ENCODE data around the gene SORCS2. TPM values are rescaled to one million over a fixed set of nuclear protein-coding genes. Genes with fewer than 3 reads are reported as not detected.

Gene SORCS2
- total and polyA plus RNA-seq, 3 donors from 2014 or later: 2.7 to 4.6 (median 2.9) TPM

DNA sequence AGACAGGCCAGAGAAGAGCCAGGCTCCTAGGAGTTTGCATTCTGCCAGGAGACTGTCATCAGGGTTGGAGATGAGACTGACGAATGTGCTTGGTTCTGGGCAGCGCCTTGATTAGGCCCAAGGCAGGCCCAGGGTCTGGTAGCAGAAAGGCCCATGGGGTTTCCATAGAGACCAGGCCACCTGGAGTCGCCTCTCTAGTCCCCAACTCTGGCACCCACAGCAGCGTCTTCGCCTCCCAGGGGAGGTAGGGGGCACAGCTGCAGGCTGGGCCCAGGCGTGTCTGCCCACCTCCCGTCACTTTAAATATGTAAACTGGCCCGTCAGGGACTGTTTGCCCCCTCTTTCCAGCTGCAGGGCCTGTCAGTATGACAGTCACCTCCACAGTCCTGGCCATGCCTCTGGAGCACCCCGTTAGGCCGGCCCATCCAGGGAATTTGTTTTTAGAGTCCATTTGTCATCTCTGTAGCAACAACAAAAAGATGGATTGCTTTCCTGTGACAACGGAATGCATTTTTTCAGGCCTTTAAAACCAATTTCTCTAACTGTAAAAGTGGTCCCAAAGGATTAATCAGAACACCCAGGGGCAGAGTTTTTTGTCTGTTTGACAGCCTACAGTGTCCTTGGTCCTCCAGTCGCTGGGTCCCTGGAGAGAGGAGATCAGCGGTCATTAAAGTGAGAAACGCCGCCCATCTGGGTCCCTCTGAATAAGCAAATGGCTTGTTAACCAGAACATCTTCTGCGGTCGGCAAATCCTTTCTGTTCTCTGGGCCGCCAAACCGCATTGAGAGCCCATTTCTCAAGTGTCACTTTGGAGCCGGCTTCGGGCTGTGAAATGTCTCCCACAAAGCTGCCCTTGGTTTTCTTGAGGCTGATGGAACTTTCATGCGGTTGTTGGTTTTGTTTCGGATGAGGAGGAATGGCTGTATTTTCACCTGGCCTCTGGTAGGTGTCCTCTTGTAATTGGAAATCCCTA lies 395.4 kb downstream of the SORCS2 start:
- WGBS, 2 donors: 75 to 80% methylated on average over 21 to 23 of the region's 23 CpGs
- no peak overlapping the region for H3K27ac ChIP-seq
- H3K4me3 ChIP-seq: no peak overlapping the region
- no peak for TF ChIP-seq POLR2A (IDR thresholded peaks at IDR 0.05)
- TF ChIP-seq, protein P1, sequence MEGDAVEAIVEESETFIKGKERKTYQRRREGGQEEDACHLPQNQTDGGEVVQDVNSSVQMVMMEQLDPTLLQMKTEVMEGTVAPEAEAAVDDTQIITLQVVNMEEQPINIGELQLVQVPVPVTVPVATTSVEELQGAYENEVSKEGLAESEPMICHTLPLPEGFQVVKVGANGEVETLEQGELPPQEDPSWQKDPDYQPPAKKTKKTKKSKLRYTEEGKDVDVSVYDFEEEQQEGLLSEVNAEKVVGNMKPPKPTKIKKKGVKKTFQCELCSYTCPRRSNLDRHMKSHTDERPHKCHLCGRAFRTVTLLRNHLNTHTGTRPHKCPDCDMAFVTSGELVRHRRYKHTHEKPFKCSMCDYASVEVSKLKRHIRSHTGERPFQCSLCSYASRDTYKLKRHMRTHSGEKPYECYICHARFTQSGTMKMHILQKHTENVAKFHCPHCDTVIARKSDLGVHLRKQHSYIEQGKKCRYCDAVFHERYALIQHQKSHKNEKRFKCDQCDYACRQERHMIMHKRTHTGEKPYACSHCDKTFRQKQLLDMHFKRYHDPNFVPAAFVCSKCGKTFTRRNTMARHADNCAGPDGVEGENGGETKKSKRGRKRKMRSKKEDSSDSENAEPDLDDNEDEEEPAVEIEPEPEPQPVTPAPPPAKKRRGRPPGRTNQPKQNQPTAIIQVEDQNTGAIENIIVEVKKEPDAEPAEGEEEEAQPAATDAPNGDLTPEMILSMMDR (IDR thresholded peaks at IDR 0.05): no peak
- H3K9me3 ChIP-seq: no peaks in the 10 kb centered on the region
- DNase-seq: no peak
- H3K4me1 ChIP-seq: peaks cover 5% of the 10 kb centered on the region
- no peaks in the 10 kb centered on the region for H3K36me3 ChIP-seq (ENCODE audit: low read depth, missing control alignments)
- intact Hi-C loops (cut with DNase I; ENCODE audit: low total_unique reads): no loop called here
- H3K27me3 ChIP-seq: no peaks in the 10 kb centered on the region

DNA sequence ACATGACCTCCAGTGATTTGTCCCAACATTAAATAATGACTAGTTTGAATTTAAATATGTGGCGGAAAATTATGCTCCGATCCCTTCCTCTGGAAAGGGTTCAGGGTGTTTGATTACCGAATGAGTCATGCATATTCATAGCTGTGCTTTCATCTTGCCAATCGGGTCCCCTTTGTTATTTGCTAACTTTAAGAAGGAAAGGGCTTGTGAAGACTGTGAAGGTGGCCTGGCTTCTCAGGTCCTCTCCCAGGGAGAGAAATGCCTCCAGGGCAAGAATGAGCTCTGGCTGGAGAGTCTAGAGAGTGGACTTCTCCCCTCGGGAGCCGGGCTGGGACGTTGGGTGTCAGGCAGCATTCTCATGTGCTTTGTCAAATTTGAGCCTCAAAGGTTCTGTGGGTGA lies 397.9 kb downstream of the SORCS2 start:
- Histone ChIP-seq H3K36me3 (ENCODE audit: low read depth, missing control alignments) (no peaks in the 10 kb centered on the region), H3K9me3 (no peaks in the 10 kb centered on the region), H3K27me3 (no peaks in the 10 kb centered on the region), H3K4me3 (no peak overlapping the region), H3K4me1 (peaks cover 5% of the 10 kb centered on the region), H3K27ac (no peak overlapping the region)
- no peak for DNase-seq
- TF ChIP-seq, protein P1 (IDR thresholded peaks at IDR 0.05): no peak
- no peak for TF ChIP-seq POLR2A (IDR thresholded peaks at IDR 0.05)
- intact Hi-C loops (cut with DNase I; ENCODE audit: low total_unique reads): no loop called here
- 78 to 82% methylated on average over 7 of the region's 7 CpGs for WGBS, 2 donors

DNA sequence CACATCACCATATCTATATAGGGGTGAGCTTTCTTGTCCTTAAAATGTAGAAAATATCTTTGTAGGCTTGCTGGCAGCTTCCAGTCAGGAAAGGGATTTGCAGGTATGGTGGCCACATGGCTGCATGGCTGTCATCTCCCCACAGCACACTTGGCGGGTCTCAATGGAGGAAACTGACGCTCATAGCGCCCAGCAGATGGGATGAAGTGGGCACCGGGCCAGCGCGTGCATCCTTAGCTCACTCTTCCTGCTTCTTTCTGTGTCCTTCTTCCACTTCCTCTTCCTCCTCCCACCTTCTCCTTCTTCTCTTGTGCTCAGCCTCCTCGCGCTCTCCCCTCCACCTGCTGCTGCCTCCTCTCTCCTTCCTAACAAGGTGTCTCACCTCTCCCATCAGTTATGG lies 398.6 kb downstream of the SORCS2 start:
- Histone ChIP-seq H3K4me3 (no peak overlapping the region), H3K4me1 (peaks cover 5% of the 10 kb centered on the region), H3K9me3 (no peaks in the 10 kb centered on the region), H3K27me3 (no peaks in the 10 kb centered on the region), H3K27ac (no peak overlapping the region), H3K36me3 (ENCODE audit: low read depth, missing control alignments) (no peaks in the 10 kb centered on the region)
- intact Hi-C loops (cut with DNase I; ENCODE audit: low total_unique reads): no loop called here
- DNase-seq: no peak
- WGBS, 2 donors: 89 to 91% methylated on average over 8 of the region's 8 CpGs
- TF ChIP-seq, protein P1 (IDR thresholded peaks at IDR 0.05): no peak
- TF ChIP-seq POLR2A (IDR thresholded peaks at IDR 0.05): no peak

DNA sequence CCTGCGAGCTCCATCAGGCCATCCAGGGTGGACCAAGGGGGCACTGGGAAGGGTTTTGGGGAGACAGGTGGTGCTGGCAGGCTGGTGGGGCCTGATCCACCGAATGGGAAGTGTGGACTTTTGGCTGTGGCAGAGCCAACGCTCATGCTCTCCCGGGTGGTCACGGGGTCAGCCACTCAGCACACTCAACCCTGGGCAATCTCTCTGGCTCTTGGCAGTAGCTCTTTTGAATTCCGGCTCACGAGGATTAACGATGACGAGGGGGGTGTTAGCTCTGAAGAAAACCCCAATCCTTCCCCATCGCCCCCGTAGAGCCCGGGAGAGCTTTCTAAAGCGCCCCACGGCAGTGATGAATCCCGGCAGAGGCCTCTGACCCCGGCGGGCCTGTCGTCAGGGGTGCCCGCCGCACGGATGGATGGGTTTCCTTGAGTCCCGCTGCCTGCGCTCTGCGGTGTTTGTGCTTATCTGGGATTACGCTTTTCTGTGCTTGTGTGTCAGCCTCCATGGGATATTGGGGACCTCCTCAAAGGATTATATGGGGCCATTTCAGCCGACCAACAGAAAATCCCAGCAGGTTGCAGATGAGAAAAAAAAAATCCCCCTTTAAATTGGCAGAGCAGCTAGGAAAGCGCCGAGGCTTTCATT lies 399.2 kb downstream of the SORCS2 start:
- no peaks in the 10 kb centered on the region for H3K27me3 ChIP-seq
- H3K4me1 ChIP-seq: peaks cover 5% of the 10 kb centered on the region
- TF ChIP-seq, protein P1 (IDR thresholded peaks at IDR 0.05): no peak
- no peaks in the 10 kb centered on the region for H3K9me3 ChIP-seq
- no peak for DNase-seq
- H3K27ac ChIP-seq: no peak overlapping the region
- intact Hi-C loops (cut with DNase I; ENCODE audit: low total_unique reads): no loop called here
- no peak overlapping the region for H3K4me3 ChIP-seq
- WGBS, 2 donors: 82 to 90% methylated on average over 15 to 28 of the region's 28 CpGs
- no peaks in the 10 kb centered on the region for H3K36me3 ChIP-seq (ENCODE audit: low read depth, missing control alignments)
